Duodenal mucosa (tissue), 2 donors: ENCODE measurements around the gene MAP3K7CL.

ENCODE experiments used
- H3K27ac ChIP-seq: one replicate; pipeline ENCODE4 v1.7.0; 2013; ENCODE audit warnings: low read depth, low read length
- H3K27me3 ChIP-seq, 2 donors: one replicate each; pipeline ENCODE4 v1.7.0; 2013; ENCODE audit warnings: low read length in 2 of 2, control low read depth in 1 of 2; ENCODE audit not compliant: insufficient read depth in 2 of 2, control insufficient read depth in 1 of 2
- H3K36me3 ChIP-seq, 2 donors: one replicate each; pipeline ENCODE4 v1.7.0; 2013; ENCODE audit warnings: low read length in 2 of 2, control low read depth in 1 of 2; ENCODE audit not compliant: insufficient read depth in 2 of 2, control insufficient read depth in 1 of 2
- H3K4me1 ChIP-seq, 2 donors: one replicate each; pipeline ENCODE4 v1.7.0; 2013; ENCODE audit warnings: low read length in 2 of 2, control low read depth in 1 of 2; ENCODE audit not compliant: insufficient read depth in 2 of 2, control insufficient read depth in 1 of 2
- H3K4me3 ChIP-seq, 2 donors: one replicate each; pipeline ENCODE4 v1.7.0; 2013; ENCODE audit warnings: low read length in 2 of 2, low read depth in 1 of 2
- H3K9ac ChIP-seq, 2 donors: one replicate each; pipeline ENCODE4 v1.7.0; 2013; ENCODE audit warnings: low read length in 2 of 2, low read depth in 1 of 2
- H3K9me3 ChIP-seq, 2 donors: one replicate each; pipeline ENCODE4 v1.7.0; 2013; ENCODE audit warnings: low read length in 2 of 2, control low read depth in 1 of 2; ENCODE audit not compliant: control insufficient read depth in 1 of 2

The MAP3K7CL gene, protein sequence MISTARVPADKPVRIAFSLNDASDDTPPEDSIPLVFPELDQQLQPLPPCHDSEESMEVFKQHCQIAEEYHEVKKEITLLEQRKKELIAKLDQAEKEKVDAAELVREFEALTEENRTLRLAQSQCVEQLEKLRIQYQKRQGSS

DNA sequence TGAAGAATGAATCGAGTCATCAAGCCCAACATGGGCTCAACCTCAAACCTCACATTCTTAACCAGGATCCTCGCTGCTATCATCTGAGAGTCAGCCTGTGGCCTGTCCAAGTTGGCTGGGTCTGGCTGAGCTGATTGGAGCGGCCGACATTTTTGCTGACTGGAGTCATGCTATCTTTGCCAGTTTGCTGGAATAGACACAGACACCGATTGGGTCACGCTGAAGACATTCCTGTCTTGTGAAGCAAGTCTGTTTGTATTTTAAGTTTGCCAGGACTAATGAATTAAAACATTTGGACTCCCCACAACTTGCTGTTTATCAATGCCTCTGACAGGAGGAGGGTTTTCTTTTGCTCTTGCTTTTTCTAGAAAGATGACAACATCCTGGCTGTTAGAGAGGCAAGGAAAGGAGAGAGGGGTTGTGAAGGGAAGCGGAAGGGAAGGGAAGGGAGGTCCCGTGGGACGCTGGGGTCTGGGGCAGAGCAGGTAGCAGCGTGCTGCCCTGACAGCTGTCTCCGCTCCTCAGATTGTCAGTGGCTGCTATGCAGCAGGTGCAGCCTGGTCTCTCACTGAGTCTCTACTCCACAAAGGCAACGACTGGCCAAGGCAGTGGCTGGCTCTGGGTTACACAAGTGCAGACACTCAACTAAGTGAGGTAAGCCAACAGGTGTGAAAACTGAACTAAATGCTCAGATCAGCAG lies at the start of gene MAP3K7CL:
TSS of gene MAP3K7CL (plus strand) at position 375 of the 700 bp plus-strand sequence. CDS start 2,701 bp downstream, outside the sequence.
- peaks cover 0 to 5% of the 10 kb centered on the region in 2 donors for H3K4me1 ChIP-seq
- no peaks in the 10 kb centered on the region for H3K36me3 ChIP-seq
- H3K27me3 ChIP-seq = no peaks in the 10 kb centered on the region
- H3K9me3 ChIP-seq = no peaks in the 10 kb centered on the region
- H3K27ac ChIP-seq = no peak within 1 kb of the TSS
- no peak within 1 kb of the TSS for H3K4me3 ChIP-seq
- no peak within 1 kb of the TSS for H3K9ac ChIP-seq

DNA sequence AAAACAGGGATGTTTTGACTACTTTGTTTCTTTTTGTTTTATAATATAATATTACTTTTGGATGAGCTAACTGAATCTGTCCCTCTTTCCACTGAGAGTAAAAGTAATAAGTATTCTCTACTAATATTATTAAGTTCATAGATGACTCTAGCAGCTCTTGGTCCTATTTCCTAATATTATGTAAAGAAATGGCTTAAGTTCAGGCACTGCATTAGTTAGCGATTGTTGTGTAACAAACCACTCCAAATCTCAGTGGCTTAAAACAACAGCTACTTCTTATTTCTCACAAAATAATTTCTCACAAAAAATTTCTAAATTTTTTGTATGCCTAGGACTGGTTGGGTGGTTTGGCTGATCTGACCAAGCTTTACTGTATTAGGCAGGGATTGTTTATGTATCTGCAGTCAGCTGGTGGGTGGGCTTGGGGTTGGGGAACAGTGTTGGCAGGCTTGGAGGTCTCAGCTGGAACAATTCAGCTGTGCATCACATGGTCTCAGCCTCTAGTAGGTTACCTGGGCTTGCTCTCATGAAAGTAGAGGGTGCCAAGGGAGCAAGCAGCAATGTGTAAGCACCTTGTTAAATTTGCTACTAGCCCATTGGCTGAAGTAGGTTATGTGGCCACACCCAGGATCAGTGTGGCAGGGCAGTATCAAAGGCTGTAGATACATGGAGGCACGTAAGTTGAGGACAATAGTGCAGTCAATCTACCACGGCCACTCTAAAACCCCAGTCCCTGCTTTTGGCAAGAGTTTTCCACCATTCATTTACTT lies 48.2 kb upstream of the MAP3K7CL start:
- Histone ChIP-seq H3K4me1 (peaks cover 0 to 24% of the 10 kb centered on the region in 2 donors), H3K27ac (no peak overlapping the region), H3K4me3 (no peak overlapping the region), H3K36me3 (peaks cover 0 to 10% of the 10 kb centered on the region in 2 donors), H3K9ac (no peak overlapping the region), H3K27me3 (no peaks in the 10 kb centered on the region), H3K9me3 (no peaks in the 10 kb centered on the region)

DNA sequence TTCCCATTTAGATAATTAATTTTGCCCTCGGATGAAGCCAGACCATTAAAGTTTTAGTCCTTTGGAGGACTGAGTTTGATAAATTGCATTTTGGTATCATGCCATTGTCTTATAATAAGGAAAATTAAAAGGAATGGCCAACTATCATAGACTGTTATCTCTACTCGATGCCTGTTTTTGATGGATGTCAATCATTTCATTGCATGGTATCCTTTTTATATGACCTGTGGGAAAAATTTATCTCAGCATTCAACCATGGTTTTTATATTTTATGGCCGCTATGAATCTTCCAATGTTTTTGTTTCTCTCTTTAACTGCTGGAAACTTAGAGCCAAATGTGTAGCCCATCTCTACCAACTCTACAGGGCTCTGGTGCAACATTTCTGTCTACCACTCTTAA lies 47.1 kb upstream of the MAP3K7CL start:
- no peak overlapping the region for H3K4me3 ChIP-seq
- H3K4me1 ChIP-seq = peaks cover 0 to 23% of the 10 kb centered on the region in 2 donors
- no peak overlapping the region for H3K9ac ChIP-seq
- H3K27me3 ChIP-seq = no peaks in the 10 kb centered on the region
- no peak overlapping the region for H3K27ac ChIP-seq
- H3K9me3 ChIP-seq = no peaks in the 10 kb centered on the region
- peaks cover 0 to 12% of the 10 kb centered on the region in 2 donors for H3K36me3 ChIP-seq

DNA sequence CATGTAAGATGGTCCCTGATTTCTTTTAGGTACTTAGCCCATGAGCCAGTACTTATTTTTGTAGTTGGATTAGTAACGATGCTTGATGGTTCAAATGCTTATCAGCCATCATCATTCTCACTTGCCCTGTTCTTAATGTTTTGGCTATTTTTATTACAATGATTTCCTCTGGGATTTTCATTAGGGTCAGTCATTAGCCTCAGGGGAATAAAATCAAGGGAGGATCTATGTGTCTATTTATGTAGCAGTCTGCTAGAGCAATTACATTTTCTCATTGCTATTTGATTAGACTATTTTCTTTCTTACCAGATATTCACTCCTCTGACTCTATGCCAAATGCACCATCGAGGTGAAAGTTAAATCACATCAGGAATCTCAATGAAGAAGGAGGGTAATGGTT lies 46.1 kb upstream of the MAP3K7CL start:
- Histone ChIP-seq H3K36me3 (peaks cover 0 to 12% of the 10 kb centered on the region in 2 donors), H3K9ac (no peak overlapping the region), H3K27ac (no peak overlapping the region), H3K9me3 (no peaks in the 10 kb centered on the region), H3K27me3 (no peaks in the 10 kb centered on the region), H3K4me3 (no peak overlapping the region), H3K4me1 (peaks cover 0 to 12% of the 10 kb centered on the region in 2 donors)

DNA sequence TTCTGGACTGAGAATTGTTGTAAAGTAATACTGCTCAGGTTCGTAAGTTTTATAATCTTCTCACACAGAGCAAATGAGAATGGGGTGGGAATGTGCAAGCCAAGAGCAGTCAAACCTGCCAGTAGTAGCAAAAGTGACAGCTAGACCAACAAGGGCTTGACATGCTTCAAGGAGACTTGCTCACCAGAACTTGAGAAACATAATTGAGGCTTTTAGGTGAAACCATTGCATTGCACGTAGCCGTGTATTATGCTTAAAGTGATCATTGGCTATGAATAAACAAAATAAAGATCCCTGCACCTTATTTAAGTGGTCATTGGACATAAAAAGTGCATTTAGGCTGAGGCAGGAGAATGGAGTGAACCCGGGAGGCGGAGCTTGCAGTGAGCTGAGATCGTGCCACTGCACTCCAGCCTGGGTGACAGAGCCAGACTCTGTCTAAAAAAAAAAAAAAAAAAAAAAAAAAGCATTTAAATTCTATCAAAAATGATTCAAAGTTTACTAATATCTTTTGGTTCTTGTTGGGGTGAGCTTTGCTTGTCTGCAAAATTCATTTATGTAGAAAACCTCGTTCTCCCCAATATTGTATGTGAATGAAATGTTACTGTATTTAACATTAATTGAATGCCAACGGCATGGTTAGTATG lies 45.2 kb upstream of the MAP3K7CL start:
- H3K27ac ChIP-seq = no peak overlapping the region
- H3K4me3 ChIP-seq = no peak overlapping the region
- H3K9me3 ChIP-seq = no peaks in the 10 kb centered on the region

DNA sequence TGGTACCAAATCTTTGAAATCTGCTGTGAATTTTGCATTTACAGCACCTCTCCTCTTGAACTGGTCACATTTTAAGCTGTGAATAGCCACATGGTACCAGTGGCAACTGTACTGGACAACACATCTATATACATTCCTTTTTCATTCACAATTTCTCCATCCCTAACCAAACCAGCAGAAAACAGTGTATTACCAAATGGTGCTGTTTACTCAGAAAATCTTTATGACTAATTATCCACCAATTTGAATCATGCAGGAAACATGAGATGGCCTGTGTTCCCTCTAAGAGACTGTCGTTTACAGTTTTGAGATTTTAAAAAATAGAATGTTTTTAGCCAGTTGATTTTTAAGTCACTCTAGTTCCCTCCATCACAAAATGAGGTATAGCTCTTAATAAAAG lies 39.4 kb upstream of the MAP3K7CL start:
- Histone ChIP-seq H3K9ac (no peak overlapping the region), H3K36me3 (peaks cover 3 to 12% of the 10 kb centered on the region in 2 donors), H3K9me3 (no peaks in the 10 kb centered on the region), H3K27me3 (no peaks in the 10 kb centered on the region), H3K4me1 (peaks cover 8 to 12% of the 10 kb centered on the region in 2 donors), H3K4me3 (no peak overlapping the region), H3K27ac (no peak overlapping the region)

More for the DNA sequence above, 45.2 kb upstream of the MAP3K7CL start:
- Histone ChIP-seq H3K27me3 (no peaks in the 10 kb centered on the region), H3K9ac (no peak overlapping the region), H3K36me3 (peaks cover 0 to 12% of the 10 kb centered on the region in 2 donors), H3K4me1 (peaks cover 0 to 4% of the 10 kb centered on the region in 2 donors)

DNA sequence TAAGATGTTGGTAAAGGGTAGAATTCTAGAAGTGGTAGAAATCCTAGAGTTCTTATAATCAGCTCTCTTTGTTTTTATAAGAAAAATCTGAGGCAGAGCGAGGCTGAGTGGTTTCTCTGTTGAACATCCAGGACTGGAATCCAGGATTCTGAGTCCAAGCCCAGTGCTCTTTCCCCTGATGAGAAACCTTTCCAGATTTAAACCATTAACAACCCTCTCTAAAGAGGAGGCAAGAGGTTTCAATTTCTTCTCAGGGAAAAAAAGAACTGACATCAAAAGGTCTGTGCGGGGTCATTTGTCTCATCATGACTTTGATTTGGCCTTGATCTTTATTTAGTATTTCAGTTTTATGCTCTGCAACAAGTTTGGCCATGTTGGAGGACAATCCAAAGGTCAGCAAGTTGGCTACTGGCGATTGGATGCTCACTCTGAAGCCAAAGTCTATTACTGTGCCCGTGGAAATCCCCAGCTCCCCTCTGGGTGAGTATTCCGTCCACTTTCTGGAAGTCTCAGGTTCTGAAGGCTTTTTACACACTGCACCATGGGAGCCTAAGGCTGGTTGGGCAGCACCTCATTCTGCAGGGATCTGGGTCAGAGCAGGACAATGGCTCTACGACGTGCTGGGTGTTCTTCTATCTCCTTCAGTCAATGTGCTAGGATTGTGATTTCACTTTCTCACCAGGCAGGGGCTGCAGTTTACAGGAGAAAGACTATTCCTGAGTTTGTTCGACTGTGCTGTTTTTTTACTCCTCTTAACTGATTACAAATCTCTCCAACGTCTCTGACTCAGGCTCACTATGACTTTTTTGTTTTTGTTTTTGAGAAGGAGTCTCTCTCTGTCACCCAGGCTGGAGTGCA lies 38.1 kb upstream of the MAP3K7CL start:
- H3K36me3 ChIP-seq = peaks cover 3% of the 10 kb centered on the region in 2 donors
- peak overlapping the region in 1 of 2 donors; percentile 25 for H3K9ac ChIP-seq
- no peaks in the 10 kb centered on the region for H3K9me3 ChIP-seq
- H3K27ac ChIP-seq = no peak overlapping the region
- no peak overlapping the region for H3K4me3 ChIP-seq
- peaks cover 19 to 20% of the 10 kb centered on the region in 2 donors for H3K4me1 ChIP-seq
- H3K27me3 ChIP-seq = no peaks in the 10 kb centered on the region

DNA sequence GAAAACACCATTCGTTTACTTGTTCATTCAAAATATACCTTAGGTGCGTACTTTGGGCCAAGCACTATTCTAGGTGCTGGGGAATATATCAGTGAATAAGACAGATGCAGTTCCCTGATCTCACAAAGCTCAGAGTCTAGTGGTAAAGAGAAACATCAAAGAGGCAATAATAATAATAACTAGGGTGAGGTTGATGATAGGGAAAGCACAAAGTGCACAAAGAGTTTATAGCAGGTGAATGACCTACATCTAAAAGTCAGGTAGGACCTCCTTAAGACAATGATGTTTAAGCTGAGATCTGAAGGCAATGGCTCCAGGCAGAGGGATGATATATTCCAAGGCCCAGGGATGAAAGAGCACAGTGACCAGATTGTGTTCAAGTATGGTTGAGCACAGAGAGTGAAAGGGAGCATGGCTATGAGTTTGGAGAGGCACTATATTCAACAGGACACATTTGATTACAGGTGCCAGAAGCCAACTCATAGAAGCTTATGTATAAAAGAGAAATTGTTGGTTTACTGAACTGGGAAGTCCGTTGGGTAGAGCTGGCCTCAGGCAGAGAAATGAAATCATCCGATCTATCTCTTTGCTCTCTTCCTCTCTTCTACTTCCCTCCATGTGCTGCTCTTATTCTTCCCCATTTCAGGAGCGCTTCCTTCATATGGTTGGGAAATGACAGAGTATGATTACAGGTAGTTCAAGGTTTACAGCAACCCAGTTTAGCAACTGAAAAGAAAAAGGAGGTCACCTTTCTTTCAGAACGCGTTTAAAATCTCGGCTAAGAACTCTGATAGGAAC lies 34.0 kb upstream of the MAP3K7CL start:
- no peak overlapping the region for H3K27ac ChIP-seq
- no peaks in the 10 kb centered on the region for H3K9me3 ChIP-seq
- peaks cover 27 to 29% of the 10 kb centered on the region in 2 donors for H3K4me1 ChIP-seq
- H3K9ac ChIP-seq = no peak overlapping the region
- peaks cover 0 to 3% of the 10 kb centered on the region in 2 donors for H3K36me3 ChIP-seq
- no peaks in the 10 kb centered on the region for H3K27me3 ChIP-seq
- H3K4me3 ChIP-seq = no peak overlapping the region

DNA sequence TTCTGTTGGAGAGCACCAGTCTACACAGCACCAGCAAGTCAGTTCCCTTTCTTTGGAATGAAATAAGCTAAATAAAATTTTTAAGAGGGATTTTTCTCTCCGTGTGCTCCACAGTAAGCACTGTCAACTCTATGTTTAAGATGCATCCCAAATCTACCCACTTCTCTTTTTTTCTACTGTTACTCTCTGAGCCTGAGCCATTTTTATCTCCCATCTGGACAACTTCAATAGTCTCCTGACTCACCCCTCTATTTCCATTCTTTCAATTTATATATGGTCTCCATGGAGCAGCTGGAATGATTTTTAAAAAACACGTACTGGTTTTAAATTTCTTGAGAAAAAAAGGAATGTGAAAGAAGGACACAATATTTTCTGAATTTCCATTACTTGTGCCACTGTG lies 32.3 kb upstream of the MAP3K7CL start:
- no peaks in the 10 kb centered on the region for H3K9me3 ChIP-seq
- H3K4me3 ChIP-seq = no peak overlapping the region
- no peaks in the 10 kb centered on the region for H3K27me3 ChIP-seq
- H3K4me1 ChIP-seq = peaks cover 24 to 27% of the 10 kb centered on the region in 2 donors
- peaks cover 0 to 3% of the 10 kb centered on the region in 2 donors for H3K36me3 ChIP-seq
- no peak overlapping the region for H3K9ac ChIP-seq
- no peak overlapping the region for H3K27ac ChIP-seq
